Ectodermal cell (in vitro differentiated cells): Measurements from ENCODE around the gene C12orf43. TPM values are rescaled to one million over a fixed set of nuclear protein-coding genes. Genes with fewer than 3 reads are reported as not detected.
"Not testable (repeated sequence)": the region's sequence is repeated elsewhere in the genome, so short reads cannot be mapped to it uniquely, and the experiment has no call there.

Experiments used
- H3K27ac ChIP-seq: 2 replicates; pipeline ENCODE4 v1.7.0; 2013; ENCODE audit warnings: mild to moderate bottlenecking, low read depth, low read length; ENCODE audit not compliant: insufficient read depth, poor library complexity, severe bottlenecking
- H3K27me3 ChIP-seq: 2 replicates; pipeline ENCODE4 v1.7.0; 2013; ENCODE audit warnings: mild to moderate bottlenecking, low read length; ENCODE audit not compliant: insufficient read depth, control insufficient read depth, poor library complexity, severe bottlenecking
- H3K36me3 ChIP-seq: one replicate; pipeline ENCODE4 v1.7.0; 2013; ENCODE audit warnings: low read length; ENCODE audit not compliant: control insufficient read depth, insufficient read depth
- H3K4me1 ChIP-seq: one replicate; pipeline ENCODE4 v1.7.0; 2013; ENCODE audit warnings: low read length; ENCODE audit not compliant: control insufficient read depth, insufficient read depth
- H3K4me3 ChIP-seq: 2 replicates; pipeline ENCODE4 v1.7.0; 2013; ENCODE audit warnings: low read depth, low read length, control low read depth; ENCODE audit not compliant: insufficient read depth
- H3K9me3 ChIP-seq: 2 replicates; pipeline ENCODE4 v1.7.0; 2013; ENCODE audit warnings: mild to moderate bottlenecking, low read length, moderate library complexity; ENCODE audit not compliant: control insufficient read depth
- WGBS, 2 experiments: methylation state at CpG; one replicate each; pipeline ENCODE4 v1.1.7; 2013; ENCODE audit warnings: missing lambda C conversion rate in 2 of 2; 5-methylcytosine and 5-hydroxymethylcytosine counted together
- polyA plus RNA-seq, 4 experiments: library from polyadenylated mRNA; stranded (reverse); fragments of 50-300 nt; gene quantifications; one replicate each; pipeline ENCODE4 v1.2.3, GENCODE V29; 2013

C12orf43 gene
- polyA plus RNA-seq (2013, experiment 1 of 4), result 24.5 TPM
- polyA plus RNA-seq (2013, experiment 2 of 4), result 24.6 TPM
- 16.0 TPM for polyA plus RNA-seq (2013, experiment 3 of 4)
- polyA plus RNA-seq (2013, experiment 4 of 4), result 19.3 TPM

GRCh38 chr12:121015825-121016766 is at the start of gene C12orf43:
Gene C12orf43, minus strand, starts transcription at chr12:121016487. Its CDS starts 13 bp downstream, at chr12:121016474.
- Histone ChIP-seq H3K4me1 (peaks cover 4% of the 10 kb centered on the region), H3K27me3 (no peaks in the 10 kb centered on the region), H3K36me3 (peaks cover 7% of the 10 kb centered on the region), H3K9me3 (no peaks in the 10 kb centered on the region), H3K4me3 (peak within 1 kb of the TSS; percentile 97), H3K27ac (peak within 1 kb of the TSS; percentile 67)
- WGBS, 2 experiments, result 2 to 3% methylated on average over 34 of the region's 34 CpGs

GRCh38 chr12:121065345-121065744 is 49.1 kb upstream of the C12orf43 start:
- no peaks in the 10 kb centered on the region for H3K4me1 ChIP-seq
- H3K27ac ChIP-seq, result no peak overlapping the region
- no peak overlapping the region for H3K4me3 ChIP-seq
- H3K9me3 ChIP-seq, result no peaks in the 10 kb centered on the region
- H3K27me3 ChIP-seq, result no peaks in the 10 kb centered on the region
- 76 to 81% methylated on average over 2 of the region's 2 CpGs for WGBS, 2 experiments
- no peaks in the 10 kb centered on the region for H3K36me3 ChIP-seq

GRCh38 chr12:121064586-121064985 is 48.3 kb upstream of the C12orf43 start:
- H3K9me3 ChIP-seq, H3K27me3 ChIP-seq, H3K36me3 ChIP-seq, H3K27ac ChIP-seq, H3K4me3 ChIP-seq, H3K4me1 ChIP-seq: not testable (repeated sequence)
- WGBS, 2 experiments, result 93 to 95% methylated on average over 12 of the region's 12 CpGs

GRCh38 chr12:121064116-121064515 is 47.8 kb upstream of the C12orf43 start:
- Histone ChIP-seq H3K36me3 (no peaks in the 10 kb centered on the region), H3K4me1 (no peaks in the 10 kb centered on the region), H3K9me3 (no peaks in the 10 kb centered on the region), H3K4me3 (no peak overlapping the region), H3K27me3 (no peaks in the 10 kb centered on the region), H3K27ac (no peak overlapping the region)
- WGBS, 2 experiments, result 90 to 100% methylated on average over 1 of the region's 1 CpG

GRCh38 chr12:121062391-121063045 is 46.2 kb upstream of the C12orf43 start:
- no peaks in the 10 kb centered on the region for H3K36me3 ChIP-seq
- H3K4me3 ChIP-seq, result no peak overlapping the region
- H3K27me3 ChIP-seq, result no peaks in the 10 kb centered on the region
- no peak overlapping the region for H3K27ac ChIP-seq
- no peaks in the 10 kb centered on the region for H3K4me1 ChIP-seq
- 94 to 95% methylated on average over 11 of the region's 11 CpGs for whole genome bisulfite sequencing, 2 experiments
- H3K9me3 ChIP-seq, result no peaks in the 10 kb centered on the region

- Histone ChIP-seq H3K27ac (no peak overlapping the region), H3K36me3 (no peaks in the 10 kb centered on the region), H3K4me1 (no peaks in the 10 kb centered on the region), H3K4me3 (no peak overlapping the region), H3K9me3 (no peaks in the 10 kb centered on the region), H3K27me3 (no peaks in the 10 kb centered on the region)
- 65% methylated on average over 2 of the region's 2 CpGs; no CpG with 5 or more reads in 1 of the 2 experiments for WGBS, 2 experiments
These were observed 45.5 kb upstream of the C12orf43 start for GRCh38 chr12:121061831-121062230.

GRCh38 chr12:121060149-121061001 is 44.1 kb upstream of the C12orf43 start:
- Histone ChIP-seq H3K27me3 (no peaks in the 10 kb centered on the region), H3K4me3 (no peak overlapping the region), H3K9me3 (no peaks in the 10 kb centered on the region), H3K4me1 (no peaks in the 10 kb centered on the region), H3K27ac (no peak overlapping the region), H3K36me3 (no peaks in the 10 kb centered on the region)
- 55 to 58% methylated on average over 16 of the region's 16 CpGs for WGBS, 2 experiments

GRCh38 chr12:121059031-121059898 is 43.0 kb upstream of the C12orf43 start:
- H3K27me3 ChIP-seq, result no peaks in the 10 kb centered on the region
- WGBS, 2 experiments, result 93 to 94% methylated on average over 10 of the region's 10 CpGs
- H3K9me3 ChIP-seq, result no peaks in the 10 kb centered on the region
- no peak overlapping the region for H3K27ac ChIP-seq
- no peaks in the 10 kb centered on the region for H3K4me1 ChIP-seq
- no peaks in the 10 kb centered on the region for H3K36me3 ChIP-seq
- no peak overlapping the region for H3K4me3 ChIP-seq

- H3K4me3 ChIP-seq, result no peak overlapping the region
- H3K27me3 ChIP-seq, result no peaks in the 10 kb centered on the region
- no peaks in the 10 kb centered on the region for H3K9me3 ChIP-seq
- H3K4me1 ChIP-seq, result no peaks in the 10 kb centered on the region
- 84 to 86% methylated on average over 9 of the region's 9 CpGs for WGBS, 2 experiments
- H3K27ac ChIP-seq, result no peak overlapping the region
- H3K36me3 ChIP-seq, result no peaks in the 10 kb centered on the region
These were observed 41.5 kb upstream of the C12orf43 start for GRCh38 chr12:121057794-121058193.
